Esophagus squamous epithelium (tissue), 4 donors: ENCODE results near the gene CITED4.

Experiments
- POLR2A ChIP-seq, 4 donors: fragments of 450-650 bp; IDR thresholded peaks; one replicate each; pipeline ENCODE4 v1.6.1; 2017; ENCODE audit warnings: antibody characterized with exemption in 4 of 4, mild to moderate bottlenecking in 4 of 4, moderate library complexity in 3 of 4
- TF ChIP-seq, protein P1 (sequence below), 6 experiments: fragments of 450-650 bp in 4 of 6; fragments of 200-600 bp in 2 of 6; sonication (generic) in 2 of 6; IDR thresholded peaks; one replicate each; pipeline ENCODE4 v1.5.1; 2016 to 2019; ENCODE audit warnings: antibody characterized with exemption in 6 of 6, mild to moderate bottlenecking in 4 of 6, moderate library complexity in 4 of 6

DNA sequence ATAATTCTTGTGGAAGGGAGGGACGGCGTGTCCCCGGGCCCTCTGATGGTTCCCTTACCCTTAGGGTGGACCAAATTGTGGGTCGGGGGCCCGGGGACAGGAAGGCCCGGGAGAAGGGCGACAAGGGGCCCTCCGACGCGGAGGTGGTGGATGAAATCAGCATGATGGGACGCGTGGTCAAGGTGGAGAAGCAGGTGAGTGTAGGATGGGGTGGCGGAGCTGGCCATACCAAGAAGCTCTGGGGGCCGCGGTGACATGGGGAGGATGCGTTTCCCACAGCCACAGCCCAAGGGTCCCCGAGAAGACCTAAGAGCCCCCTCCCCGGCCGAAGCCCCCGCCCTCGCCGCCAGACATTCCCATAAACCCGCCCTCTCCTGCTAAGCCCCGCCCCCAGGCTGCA, 24.6 kb downstream of the CITED4 start:
- TF ChIP-seq, protein P1, sequence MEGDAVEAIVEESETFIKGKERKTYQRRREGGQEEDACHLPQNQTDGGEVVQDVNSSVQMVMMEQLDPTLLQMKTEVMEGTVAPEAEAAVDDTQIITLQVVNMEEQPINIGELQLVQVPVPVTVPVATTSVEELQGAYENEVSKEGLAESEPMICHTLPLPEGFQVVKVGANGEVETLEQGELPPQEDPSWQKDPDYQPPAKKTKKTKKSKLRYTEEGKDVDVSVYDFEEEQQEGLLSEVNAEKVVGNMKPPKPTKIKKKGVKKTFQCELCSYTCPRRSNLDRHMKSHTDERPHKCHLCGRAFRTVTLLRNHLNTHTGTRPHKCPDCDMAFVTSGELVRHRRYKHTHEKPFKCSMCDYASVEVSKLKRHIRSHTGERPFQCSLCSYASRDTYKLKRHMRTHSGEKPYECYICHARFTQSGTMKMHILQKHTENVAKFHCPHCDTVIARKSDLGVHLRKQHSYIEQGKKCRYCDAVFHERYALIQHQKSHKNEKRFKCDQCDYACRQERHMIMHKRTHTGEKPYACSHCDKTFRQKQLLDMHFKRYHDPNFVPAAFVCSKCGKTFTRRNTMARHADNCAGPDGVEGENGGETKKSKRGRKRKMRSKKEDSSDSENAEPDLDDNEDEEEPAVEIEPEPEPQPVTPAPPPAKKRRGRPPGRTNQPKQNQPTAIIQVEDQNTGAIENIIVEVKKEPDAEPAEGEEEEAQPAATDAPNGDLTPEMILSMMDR (IDR thresholded peaks at IDR 0.05): no peak
- no peak for TF ChIP-seq POLR2A (IDR thresholded peaks at IDR 0.05)
